Suppressor macrophage (primary cell): Measurements from ENCODE around the gene SORBS2.

ENCODE experiments used
- DNase-seq, 4 experiments: peaks; one replicate each; pipeline ENCODE4 v3.0.0-alpha.2; 2020 to 2022

SORBS2 gene

DNA sequence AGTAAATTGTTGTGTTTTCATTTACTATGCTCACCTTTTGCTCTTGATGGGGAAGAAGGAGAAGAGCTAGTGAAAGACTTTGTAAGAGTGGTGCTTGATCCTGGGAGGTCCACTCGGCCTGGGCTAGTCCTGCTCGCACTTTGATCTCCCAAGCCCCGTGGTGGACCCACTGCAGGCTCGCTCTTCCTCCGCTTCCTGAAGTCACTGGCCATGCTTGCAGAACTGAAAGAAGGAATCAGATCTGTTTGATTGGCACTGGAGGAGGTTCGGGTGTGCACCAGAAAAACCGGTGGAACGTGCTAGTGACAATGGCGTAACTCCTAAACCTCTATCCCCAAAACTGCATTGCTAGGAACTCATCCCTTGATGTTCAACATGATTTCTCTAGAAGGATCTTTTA, 185.2 kb downstream of the SORBS2 start:
- no peak for DNase-seq

DNA sequence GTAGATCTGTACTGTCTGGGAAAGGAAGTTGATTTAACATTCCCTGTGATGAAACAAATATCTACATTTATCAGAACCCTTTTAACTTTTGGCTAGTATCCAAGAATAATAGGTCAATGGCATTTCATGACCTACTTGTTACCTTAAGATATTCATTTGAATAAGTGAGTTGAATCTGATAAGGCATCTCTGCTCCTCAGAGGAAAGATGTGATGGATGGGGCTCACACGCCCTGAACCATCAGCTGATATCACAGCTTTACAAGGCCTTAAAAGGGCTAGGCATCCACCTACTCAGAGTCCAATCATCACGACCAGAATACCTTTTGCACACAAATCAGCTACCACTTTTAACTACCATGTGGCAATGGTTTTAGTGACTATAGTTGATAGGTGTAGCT, 186.5 kb downstream of the SORBS2 start:
- no peak for DNase-seq

DNA sequence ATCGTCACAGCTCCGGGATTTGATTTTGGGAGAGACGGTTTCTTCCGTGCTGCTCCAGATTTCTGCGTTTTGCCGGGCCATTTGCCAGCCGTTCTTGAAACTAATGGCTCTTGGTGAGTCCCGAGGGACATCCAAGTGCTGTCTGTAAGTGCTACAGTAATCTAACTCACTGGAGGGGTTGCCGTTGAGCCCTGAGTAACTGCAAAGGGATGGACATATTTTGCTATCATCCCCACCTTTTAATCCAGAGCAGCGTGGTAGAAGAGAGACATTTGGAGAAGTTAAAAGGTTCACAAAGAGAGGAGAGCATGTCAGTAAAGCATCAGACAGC, 187.8 kb downstream of the SORBS2 start:
- DNase-seq: no peak

DNA sequence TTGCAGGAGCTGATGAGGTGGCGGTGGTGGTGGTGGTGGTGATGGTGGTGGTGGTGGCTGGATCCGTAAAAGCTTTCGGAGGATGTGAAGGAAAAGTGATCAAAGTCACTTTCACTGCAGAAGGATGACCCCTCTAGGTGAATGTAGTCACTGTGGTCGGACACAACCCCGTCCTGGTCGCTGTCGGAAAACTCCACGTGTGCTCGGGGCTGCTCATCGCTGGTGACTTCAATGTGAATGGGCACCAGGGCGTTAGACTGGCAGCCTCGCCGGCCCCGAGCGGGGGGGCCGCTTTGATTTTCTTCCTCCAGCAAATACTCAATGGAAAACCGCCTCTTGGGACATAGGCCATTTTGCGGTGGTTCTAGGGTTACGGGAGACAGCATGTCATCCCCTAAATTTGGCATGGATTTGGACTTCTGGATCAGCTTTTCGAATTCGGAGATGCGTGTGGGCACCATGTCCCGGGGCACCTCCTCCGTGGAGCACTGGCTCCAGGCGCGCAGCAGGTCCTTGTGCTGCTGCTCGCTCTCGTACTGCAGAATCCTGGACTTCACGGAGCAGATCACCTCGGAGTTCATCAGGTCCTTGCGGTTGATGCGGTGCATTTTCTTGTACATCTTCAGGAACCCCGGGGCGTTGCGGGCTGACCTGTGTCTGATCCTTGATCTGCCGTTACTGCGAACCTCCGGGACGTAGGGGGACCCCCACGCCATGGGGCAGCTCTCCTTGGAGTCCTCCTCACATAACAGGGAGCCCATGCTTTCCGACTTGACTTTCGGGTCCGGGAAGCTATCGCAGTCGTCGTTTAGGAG, 188.3 kb downstream of the SORBS2 start:
- no peak for DNase-seq

DNA sequence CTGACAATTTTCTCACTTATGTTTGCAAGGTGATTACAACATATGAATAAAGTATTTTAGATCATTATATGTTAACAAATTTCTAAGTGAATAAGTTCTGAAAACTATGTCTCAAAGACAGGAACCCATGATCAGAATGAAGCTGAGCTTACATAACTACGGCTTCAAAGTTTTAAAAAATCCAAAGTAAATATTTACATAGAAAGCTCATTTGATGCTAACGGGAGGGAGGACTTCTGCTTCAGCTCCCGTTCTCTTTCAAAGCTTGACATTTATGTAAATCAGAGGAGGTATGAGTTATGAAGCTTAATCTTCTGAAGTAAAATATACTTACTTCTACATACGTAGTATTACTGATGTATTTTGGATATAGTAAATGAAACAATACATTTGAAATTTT, 203.8 kb downstream of the SORBS2 start:
- DNase-seq: no peak

DNA sequence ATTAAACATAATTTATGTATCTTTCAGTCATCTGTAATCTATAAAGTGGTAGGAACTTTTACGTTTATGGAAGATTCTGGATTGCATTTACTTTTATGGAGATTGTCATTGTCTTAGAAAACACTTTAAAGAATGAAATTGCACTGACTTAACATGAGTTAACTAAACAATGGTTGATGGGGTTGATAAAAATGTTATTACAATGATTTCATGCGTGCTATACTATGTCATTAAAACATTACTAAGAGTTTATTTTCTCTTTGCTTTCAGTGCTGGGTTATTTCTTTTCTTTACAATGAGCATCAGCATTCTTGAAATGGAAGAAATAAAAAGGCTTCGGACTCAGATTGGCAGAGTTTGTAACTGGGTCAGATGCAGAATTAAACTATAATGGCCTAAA, 209.6 kb downstream of the SORBS2 start:
- DNase-seq: no peak

DNA sequence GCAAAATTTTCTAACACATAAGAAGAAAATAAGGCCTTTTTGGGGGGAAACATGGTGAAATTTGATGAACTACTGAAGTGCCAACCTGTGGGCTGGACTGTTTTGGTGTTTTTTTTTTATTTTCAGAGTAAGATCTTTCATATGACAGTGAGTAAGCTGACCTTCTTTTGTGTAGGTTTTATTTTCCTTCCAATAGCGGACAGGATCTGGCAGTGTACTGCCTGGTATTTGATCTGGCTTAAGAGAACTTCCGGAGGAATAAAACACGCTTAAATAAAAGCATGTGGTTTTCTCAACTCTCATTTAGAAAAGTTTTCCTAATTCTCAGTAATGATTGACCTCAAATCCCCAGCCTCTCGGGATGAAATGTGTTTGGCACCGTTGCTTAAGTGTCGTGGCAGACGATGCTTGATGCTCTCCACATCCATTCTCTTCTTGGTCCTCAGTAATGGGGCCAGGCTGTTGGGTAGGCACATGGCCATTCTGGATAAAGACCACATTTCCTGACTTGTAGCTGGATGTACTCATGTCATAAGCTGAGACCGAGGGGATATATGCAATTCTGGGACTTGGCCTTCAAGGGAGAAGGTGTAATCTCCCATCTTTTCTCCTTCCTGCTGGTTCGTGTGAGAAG, 211.1 kb downstream of the SORBS2 start:
- no peak for DNase-seq

DNA sequence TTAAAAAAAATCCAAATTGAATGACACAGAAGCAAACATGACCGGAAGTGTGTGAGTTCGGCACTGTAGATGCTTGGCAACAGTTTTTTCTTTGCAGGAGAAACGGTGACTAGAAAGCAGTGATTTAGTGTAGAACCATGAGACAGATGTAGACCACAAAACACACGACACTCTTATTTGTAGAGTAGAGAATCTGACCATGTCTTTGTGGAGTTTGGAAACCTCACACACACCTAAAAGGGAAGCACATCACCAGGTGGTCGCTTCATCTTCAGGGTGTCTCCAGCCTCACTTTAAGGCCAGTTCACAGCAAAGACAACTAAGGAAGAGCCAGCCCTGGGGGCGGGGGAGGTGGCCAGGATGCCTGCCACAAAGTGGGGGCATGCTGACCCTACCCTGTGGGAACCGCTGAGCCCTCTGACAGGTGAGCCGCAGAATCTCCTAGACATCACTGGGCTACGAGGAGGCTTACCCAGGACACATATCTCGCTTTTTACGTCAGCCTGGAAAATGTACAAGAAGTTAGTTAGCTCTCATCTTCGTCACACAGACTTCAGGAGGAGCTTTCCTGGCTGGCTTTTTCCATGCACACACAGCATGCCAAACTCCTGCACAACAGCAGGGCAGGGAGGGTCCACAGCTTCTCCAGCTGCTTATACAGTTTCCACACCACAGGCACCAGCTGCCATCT, 212.3 kb downstream of the SORBS2 start:
- DNase-seq: no peak

DNA sequence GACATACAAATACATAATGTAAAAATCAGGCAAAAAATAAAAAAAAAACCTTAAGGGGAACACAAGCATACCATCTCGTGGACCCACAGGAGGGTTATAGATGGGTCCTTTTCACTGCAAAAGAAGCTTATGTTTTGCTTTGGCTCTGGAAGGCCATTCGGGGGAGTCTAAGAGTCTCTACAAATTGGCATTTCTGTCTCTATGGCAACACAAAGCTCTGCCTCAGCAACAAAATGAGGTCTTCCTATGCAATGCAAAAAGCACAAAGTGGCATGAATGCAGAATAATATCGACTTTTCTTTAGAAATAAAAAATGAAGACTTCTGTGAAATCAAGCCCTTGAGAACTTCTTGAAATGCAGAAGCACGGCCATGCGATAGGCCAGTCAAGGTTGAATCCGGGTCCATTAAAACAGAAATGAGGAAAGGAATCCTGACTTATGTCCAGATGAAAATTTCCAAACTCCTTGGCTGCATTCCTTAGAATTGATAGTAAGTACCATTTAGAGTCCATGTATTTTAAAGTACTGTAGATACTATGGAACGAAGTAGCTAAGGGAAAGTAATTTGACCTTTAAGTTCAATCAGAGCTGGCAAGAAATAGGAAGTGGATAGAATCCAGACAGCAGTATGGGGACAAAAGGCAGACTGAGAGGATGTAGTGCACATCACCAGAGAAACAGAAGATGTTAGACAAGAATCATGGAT, 213.0 kb downstream of the SORBS2 start:
- DNase-seq: no peak

DNA sequence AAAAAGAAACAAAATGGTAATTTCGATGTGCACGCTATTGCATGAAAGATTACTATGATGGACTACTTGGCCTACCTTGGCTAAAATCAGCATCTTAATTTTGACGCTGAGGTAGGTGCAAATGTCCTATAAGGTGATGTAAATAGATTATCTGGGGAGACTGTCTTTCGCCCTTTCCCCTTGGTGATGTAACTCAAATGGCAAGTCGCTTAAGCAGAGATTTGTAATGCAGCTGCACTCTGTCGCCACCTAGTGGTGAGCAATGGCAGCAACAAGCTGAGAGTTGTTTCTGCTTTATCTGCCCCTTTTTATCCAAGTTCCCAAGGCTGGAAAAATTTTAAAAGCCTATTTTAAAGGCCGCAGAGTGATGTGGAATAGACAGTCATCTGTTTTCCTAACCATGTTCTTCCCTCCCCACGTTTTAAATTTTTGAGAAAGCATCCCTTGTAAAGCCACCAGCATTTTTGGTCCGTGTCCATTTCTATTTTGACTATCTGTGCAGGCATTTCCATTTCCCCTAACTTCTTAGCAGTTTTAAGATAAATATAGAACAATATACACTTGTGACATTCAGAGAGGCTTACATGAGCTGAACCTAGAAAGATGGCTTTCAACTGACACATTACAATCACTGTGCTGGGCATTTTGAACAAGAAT, 214.3 kb downstream of the SORBS2 start:
- DNase-seq: peak; percentile 76 to 81 (median 78)

DNA sequence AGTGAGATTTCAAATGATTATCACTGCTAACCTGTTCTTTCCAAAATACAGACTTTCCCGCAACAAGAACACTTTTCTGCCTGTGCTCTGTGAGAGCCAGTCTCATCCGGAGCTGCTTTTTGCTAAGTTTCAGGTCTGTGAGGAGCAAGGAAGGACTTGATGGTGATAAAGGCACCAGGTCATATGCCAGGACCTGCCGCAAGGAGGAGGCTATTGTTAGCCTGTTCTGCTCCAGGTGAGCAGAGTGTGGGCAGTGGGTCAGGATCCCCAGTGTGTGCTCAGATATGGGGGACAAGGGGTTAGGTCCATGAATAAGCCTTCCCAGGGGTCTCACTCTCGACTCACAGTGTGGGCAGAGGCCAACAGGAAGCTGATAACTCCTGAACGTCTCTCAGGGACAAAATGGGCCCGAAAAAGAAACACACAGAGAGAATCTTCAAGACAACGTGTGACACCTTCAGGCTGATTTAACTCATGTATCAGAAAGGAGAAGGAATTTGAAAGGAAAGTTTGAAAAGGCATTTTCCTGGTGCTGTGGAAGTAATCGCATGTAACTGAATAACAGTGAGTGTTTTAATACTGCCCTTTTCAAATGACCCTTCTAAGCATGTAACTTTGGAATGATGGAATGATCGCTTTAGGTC, 219.0 kb downstream of the SORBS2 start:
- DNase-seq: no peak

DNA sequence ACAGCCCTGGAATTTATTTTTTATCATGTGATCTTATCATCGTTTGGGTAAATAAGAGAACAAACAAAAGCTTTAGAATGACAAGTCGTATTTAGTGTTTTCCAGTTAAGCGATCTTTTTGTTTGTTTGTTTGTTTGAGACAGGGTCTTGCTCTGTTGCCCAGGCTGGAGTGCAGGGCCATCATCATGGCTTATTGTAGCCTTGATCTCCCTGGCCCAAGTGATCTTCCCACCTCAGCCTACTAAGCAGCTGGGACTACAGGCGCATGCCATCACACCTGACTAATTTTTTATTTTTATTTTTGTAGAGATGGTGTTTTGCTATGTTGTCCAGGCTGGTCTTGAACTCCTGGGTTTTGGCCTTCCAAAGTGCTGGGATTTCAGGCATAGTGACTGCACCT, 219.6 kb downstream of the SORBS2 start:
- no peak for DNase-seq

DNA sequence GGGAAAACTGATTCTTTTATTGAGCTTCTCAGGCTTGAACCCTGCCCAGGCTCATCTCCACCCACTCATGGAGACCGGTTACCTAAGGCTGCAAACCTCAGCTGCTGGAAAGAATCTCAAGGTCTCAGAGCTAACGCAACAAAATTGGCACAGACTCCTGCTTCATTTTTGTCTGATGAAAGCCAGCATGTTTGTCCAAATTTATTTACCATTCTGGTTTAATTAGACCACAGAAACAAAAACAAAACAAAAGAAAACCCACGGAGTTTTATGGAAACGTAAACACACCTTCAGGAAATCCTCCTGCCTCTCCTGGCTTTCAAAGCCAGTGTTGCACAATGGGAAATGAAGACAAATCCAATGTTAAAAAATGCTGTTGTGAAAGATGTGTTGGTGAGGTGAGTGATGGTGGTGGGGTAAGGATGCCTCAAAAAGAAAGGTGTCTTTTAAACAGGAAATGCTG, 220.3 kb downstream of the SORBS2 start:
- DNase-seq: no peak

DNA sequence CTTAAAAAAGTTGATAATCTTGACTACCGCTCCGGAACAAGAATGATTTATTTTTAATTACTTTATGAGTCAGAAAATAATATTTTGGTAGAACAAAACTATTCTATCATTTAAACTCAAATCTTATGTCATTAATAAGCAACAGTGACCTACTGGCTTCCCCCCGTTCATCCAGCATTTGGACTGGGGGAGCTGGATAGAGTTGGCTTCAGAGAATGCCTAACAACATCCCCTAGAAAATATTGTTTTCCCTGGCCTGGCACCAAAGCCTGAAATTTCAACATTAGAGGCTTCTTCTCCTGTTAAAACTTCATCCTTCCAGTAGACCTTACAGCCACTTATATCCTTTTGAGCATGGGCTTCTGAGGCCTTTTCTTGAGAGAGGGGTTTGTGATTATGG, 221.0 kb downstream of the SORBS2 start:
- DNase-seq: no peak

DNA sequence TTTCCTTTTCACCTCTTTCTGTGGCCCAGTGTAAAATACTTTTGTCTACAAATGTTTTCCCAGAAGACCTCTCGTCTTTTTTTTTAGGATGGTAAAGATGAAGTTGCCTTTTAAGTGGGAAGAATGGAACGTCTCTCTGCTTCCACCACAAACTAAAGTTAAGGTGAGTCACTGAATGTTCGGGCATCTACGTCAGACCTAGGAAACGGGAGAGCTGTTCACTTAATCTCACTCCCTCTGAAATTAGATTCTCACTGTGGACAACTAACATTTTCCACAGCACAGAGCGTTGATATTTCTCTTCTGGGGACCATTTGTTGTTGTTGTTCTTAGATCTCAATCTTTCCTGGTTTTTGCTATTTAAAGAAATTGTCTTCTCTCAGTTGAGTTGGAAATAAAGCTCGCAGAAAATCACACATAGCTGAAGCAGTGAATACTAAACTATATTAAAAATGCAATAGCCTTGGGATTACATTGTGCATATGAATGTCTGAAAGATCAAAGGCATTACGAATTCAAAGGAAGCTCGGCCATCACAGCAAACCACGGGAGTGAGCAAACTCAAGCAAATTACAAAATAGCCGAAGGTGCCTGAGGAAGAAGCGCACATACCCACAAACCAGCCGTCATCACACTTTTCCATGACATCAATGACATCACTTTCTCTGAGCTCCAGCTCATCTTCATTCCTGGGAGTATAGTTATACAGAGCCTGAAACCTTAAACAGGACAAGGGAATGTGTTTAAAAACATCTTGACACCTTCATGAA, 222.7 kb downstream of the SORBS2 start:
- no peak for DNase-seq

DNA sequence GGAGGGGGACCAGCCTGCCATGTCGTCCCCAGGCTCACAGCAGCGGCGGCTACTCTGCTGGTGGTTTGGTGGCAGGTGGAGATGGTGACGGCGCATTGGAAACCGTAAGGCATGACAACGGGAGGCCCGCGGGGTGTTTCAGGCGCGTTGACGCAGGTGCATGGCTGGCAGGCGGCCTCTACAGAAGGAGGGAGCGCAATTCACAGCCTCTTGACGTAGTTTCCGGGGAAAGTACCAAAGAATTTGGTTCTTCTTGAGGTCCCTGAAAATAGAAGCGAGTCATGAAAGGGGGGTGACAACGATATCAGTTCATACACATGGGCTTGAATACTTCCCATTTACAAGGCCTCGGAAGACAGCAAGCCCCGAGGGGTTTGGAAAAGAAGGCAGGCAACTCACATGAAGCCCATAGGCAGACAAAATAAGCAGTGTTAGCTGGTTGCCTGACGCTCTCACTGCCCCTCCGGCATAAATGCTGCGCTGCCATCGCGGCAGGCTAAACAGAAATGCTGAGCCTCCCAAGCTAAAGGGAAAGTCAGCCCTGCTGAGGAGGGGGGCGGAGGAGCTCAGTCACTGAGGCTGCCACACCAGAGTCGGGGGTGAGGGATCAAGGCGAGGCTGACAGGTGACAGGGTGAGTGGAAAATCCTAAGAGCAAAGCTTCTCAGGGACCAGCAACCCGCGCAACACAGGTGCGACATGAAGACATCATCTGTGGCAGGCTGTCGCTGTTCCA, 224.4 kb downstream of the SORBS2 start:
- DNase-seq: peak in 3 of 4 experiments; percentile 2 to 13 (median 4)

DNA sequence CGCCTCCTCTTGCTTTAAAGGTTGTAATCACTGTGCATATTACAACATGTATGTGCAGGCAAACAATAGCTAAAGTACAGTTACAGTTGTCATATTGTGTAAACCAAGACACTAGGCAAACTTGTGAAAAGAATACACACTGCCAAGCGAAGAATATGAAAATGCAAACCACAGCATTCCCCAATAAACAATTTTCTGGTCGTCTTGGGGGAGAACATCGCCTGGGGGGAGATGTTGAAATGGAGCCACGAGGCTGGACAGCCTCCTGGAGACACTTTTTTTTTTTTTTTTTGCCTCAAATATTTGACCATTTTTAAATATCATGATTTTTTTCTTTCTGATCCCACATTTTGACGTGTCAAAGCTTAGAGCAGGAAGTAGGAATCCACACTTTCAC, 225.0 kb downstream of the SORBS2 start:
- no peak for DNase-seq

DNA sequence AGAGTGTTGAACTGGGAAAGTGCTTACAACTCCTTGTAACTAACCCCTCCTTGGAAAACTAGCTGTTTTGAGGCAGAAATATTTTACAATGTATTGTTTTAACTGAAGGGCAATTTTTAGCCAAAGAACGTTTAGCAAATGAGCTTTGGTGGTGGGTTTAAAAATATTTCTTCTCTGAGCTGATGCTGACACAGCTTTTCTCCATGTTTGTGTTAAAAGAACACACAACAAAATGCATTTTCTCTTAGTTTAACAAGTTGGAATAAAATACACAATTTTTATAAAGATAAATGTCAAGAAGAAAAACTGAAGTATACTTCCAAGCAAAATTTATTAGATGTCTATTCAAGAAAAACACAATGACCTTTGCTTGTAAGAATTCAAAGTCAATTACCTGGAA, 226.8 kb downstream of the SORBS2 start:
- no peak for DNase-seq

DNA sequence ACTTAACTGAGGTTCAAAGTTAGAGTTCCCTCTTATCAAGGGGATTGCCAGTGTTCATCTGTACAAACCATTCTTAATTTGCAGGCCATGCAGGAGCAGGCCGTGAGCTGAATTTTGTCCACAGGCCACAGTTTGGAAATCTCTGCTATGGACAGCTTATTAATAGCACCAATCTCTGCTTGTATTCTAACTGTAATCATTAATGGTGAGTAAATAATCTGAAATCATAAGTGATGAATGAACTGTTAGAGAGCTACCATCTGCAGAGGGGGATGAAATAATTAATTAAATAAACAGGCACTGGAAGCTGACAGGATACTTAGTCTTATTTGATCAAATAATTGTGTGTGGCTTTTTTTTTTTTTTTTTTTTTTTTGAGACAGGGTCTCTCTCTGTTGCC, 228.2 kb downstream of the SORBS2 start:
- DNase-seq: no peak

DNA sequence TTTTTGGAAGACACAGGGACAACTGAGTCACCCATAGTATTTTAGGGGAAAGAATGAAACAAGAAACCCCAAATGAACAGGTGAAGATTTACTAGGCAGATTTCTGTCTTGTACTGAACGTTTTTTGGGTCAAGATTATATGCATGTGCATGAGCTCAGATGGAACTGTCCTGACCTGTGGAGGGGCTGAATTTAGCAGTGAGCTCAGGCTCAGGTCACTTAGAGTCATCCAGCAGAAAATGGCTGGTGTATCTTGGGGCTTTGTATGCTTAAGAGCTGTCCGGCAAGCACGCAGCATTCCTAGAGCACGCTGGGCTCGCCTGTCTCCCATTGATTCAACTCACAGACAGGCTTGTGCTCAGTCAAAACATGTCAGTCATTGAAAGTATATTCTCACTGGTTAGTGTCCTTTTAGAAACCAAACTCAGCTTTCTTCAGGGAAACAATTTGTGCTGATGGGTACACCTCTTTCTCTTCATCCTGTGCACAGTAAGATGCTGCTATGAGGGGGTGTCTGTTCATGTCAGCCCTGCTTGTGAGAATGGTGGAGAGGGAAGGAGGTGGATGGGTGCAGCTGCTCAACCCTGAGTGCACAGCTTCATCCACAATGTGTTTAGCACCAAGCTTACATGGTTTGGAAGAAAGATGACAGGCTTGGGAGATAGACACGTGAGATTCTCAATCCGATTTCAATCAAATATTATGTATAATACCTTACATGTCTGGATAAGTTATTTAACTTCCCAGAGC, 229.2 kb downstream of the SORBS2 start:
- DNase-seq: no peak
